Measurements from ENCODE around the gene LRRFIP1.

Gene LRRFIP1

GRCh38 chr2:237675316-237675715 is 47.9 kb downstream of the LRRFIP1 start:
- TF ChIP-seq REST (IDR thresholded peaks at IDR 0.05; ENCODE audit: insufficient read depth in 1 of 2, low read depth in 2 of 2, low read length in 2 of 2), result no peak

- TF ChIP-seq TAF1 (IDR thresholded peaks at IDR 0.05; ENCODE audit: borderline replicate concordance, insufficient read depth, low read length) (no peak), REST (IDR thresholded peaks at IDR 0.05; ENCODE audit: insufficient read depth in 1 of 2, low read depth in 2 of 2, low read length in 2 of 2) (no peak), SIN3A (IDR thresholded peaks at IDR 0.05; ENCODE audit: borderline replicate concordance, insufficient read depth, low read length) (no peak), FOXP2 (optimal IDR thresholded peaks at IDR 0.05; ENCODE audit: borderline replicate concordance, extremely low read depth, extremely low read length, insufficient read depth) (no peak), POLR2AphosphoS5 (IDR thresholded peaks at IDR 0.05; ENCODE audit: low read depth, low read length) (no peak)
Measured at GRCh38 chr2:237680702-237681478, 53.5 kb downstream of the LRRFIP1 start.

- TF ChIP-seq FOXP2 (optimal IDR thresholded peaks at IDR 0.05; ENCODE audit: borderline replicate concordance, extremely low read depth, extremely low read length, insufficient read depth), result no peak
- TF ChIP-seq POLR2AphosphoS5 (IDR thresholded peaks at IDR 0.05; ENCODE audit: low read depth, low read length), result no peak
- TF ChIP-seq SIN3A (IDR thresholded peaks at IDR 0.05; ENCODE audit: borderline replicate concordance, insufficient read depth, low read length), result no peak
- no peak for TF ChIP-seq REST (IDR thresholded peaks at IDR 0.05; ENCODE audit: insufficient read depth in 1 of 2, low read depth in 2 of 2, low read length in 2 of 2)
- TF ChIP-seq TAF1 (IDR thresholded peaks at IDR 0.05; ENCODE audit: borderline replicate concordance, insufficient read depth, low read length), result no peak
Measured at GRCh38 chr2:237682151-237682550, 54.8 kb downstream of the LRRFIP1 start.

DNA sequence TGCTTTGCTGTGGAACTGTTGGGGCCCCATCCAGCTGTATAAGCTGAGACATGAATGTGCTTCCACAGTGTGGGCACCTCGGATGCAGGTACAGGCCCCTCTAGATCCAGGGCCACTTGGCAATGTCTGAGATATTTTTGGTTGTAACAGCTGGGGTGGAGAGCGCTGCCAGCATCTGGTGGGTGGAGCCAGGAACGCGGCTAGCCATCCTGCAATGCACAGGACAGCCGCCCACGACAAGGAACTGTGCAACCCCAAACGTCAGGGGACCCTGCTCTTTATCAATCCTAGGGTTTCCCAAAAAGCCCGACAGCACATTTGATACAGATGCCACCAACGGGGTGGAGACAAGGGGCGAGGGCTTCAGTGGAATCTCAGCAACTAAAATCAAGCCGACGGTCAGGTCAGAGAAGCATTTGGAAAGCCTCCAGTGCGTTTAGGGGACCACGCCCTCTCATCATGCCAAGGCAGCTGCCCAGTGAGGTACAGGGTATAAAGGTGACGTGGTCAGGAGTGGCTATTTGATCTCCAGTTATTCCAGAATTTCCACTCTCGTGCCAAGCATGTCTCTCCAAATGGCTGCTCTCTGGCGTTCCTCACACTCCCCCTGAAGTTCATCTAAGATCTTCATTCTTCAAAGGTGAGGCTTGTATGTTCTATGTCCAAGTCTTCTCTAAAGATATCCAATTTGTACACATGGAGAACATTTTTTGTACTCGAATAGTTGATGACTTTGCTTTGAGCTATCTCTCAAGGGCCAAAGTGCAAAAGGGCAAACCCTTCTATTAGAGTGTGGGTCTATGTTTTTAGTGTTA is 55.7 kb downstream of the LRRFIP1 start:
- TF ChIP-seq POLR2AphosphoS5 (IDR thresholded peaks at IDR 0.05; ENCODE audit: low read depth, low read length) (no peak), TAF1 (IDR thresholded peaks at IDR 0.05; ENCODE audit: borderline replicate concordance, insufficient read depth, low read length) (no peak), REST (IDR thresholded peaks at IDR 0.05; ENCODE audit: insufficient read depth in 1 of 2, low read depth in 2 of 2, low read length in 2 of 2) (no peak), SIN3A (IDR thresholded peaks at IDR 0.05; ENCODE audit: borderline replicate concordance, insufficient read depth, low read length) (no peak), FOXP2 (optimal IDR thresholded peaks at IDR 0.05; ENCODE audit: borderline replicate concordance, extremely low read depth, extremely low read length, insufficient read depth) (no peak)
